ENCODE data around the gene RNF39. TPM values are rescaled to one million over a fixed set of nuclear protein-coding genes. Genes with fewer than 3 reads are reported as not detected.
"Not testable (repeated sequence)": the region's sequence is repeated elsewhere in the genome, so short reads cannot be mapped to it uniquely, and the experiment has no call there.

The RNF39 gene
- total and polyA plus RNA-seq, 2 experiments from 2014 or later: 0.50 to 0.94 TPM

- no peaks in the 10 kb centered on the region for H3K79me2 ChIP-seq (replicated peaks; ENCODE audit: insufficient read depth)
- H3K4me3 ChIP-seq: no peak overlapping the region
- H3K27me3 ChIP-seq (ENCODE audit: insufficient read depth): no peaks in the 10 kb centered on the region
- DNase-seq (ENCODE audit: low spot score) (peak; percentile 39), ATAC-seq (peak; percentile 45; the same call in 1 of the 3 replicates)
- H3K36me3 Mint-ChIP-seq (ENCODE audit: low read depth): no peaks in the 10 kb centered on the region
- no peaks in the 10 kb centered on the region for H3K4me1 Mint-ChIP-seq
- no peaks in the 10 kb centered on the region for H3K9me3 Mint-ChIP-seq
- H3K4me2 ChIP-seq: no peak overlapping the region
- H2AFZ ChIP-seq: no peak overlapping the region
- no peak overlapping the region for H3K4me3 Mint-ChIP-seq
- no peaks in the 10 kb centered on the region; the same call in 1 of the 2 replicates for H4K20me1 ChIP-seq (replicated peaks; ENCODE audit: insufficient read depth)
- TF ChIP-seq ZNF114 (CRISPR knock-in tag; IDR thresholded peaks at IDR 0.05) (no peak), ZNF331 (CRISPR knock-in tag; IDR thresholded peaks at IDR 0.05; ENCODE audit: low read depth) (no peak)
- TF ChIP-seq, protein P1, sequence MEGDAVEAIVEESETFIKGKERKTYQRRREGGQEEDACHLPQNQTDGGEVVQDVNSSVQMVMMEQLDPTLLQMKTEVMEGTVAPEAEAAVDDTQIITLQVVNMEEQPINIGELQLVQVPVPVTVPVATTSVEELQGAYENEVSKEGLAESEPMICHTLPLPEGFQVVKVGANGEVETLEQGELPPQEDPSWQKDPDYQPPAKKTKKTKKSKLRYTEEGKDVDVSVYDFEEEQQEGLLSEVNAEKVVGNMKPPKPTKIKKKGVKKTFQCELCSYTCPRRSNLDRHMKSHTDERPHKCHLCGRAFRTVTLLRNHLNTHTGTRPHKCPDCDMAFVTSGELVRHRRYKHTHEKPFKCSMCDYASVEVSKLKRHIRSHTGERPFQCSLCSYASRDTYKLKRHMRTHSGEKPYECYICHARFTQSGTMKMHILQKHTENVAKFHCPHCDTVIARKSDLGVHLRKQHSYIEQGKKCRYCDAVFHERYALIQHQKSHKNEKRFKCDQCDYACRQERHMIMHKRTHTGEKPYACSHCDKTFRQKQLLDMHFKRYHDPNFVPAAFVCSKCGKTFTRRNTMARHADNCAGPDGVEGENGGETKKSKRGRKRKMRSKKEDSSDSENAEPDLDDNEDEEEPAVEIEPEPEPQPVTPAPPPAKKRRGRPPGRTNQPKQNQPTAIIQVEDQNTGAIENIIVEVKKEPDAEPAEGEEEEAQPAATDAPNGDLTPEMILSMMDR (conservative IDR thresholded peaks at IDR 0.05; ENCODE audit: low read depth in 2 of 2): peak; percentile 60 to 63
- no peak overlapping the region for H3K27ac Mint-ChIP-seq
- H3K27ac ChIP-seq (ENCODE audit: low read depth): no peak overlapping the region
- H3K36me3 ChIP-seq (ENCODE audit: insufficient read depth): no peaks in the 10 kb centered on the region
- no peaks in the 10 kb centered on the region for H3K27me3 Mint-ChIP-seq (ENCODE audit: insufficient read depth, low read depth, poor library complexity)
- no peaks in the 10 kb centered on the region for H3F3A ChIP-seq (replicated peaks; ENCODE audit: low read depth)
- H3K4me1 ChIP-seq (ENCODE audit: insufficient read depth): no peaks in the 10 kb centered on the region
- H3K9me2 ChIP-seq (ENCODE audit: insufficient read depth): no peaks in the 10 kb centered on the region
Measured at GRCh38 chr6:30037182-30037788, 38.3 kb downstream of the RNF39 start.

GRCh38 chr6:30035784-30036183 is 39.8 kb downstream of the RNF39 start:
- no peak for ATAC-seq
- DNase-seq (ENCODE audit: low spot score): no peak

GRCh38 chr6:30033440-30033839 is 42.1 kb downstream of the RNF39 start:
- not testable (repeated sequence) for H3K79me2 ChIP-seq (replicated peaks; ENCODE audit: insufficient read depth); H3K36me3 Mint-ChIP-seq (ENCODE audit: low read depth); ATAC-seq

More at GRCh38 chr6:30035784-30036183, 39.8 kb downstream of the RNF39 start:
- H3K4me3 ChIP-seq: no peak overlapping the region
- H3K4me3 Mint-ChIP-seq: no peak overlapping the region
- H2AFZ ChIP-seq: no peak overlapping the region
- no peaks in the 10 kb centered on the region for H3K9me2 ChIP-seq (ENCODE audit: insufficient read depth)
- H3K27me3 Mint-ChIP-seq (ENCODE audit: insufficient read depth, low read depth, poor library complexity): no peaks in the 10 kb centered on the region
- no peaks in the 10 kb centered on the region for H3K36me3 Mint-ChIP-seq (ENCODE audit: low read depth)
- no peaks in the 10 kb centered on the region for H3K9me3 Mint-ChIP-seq
- H3K4me2 ChIP-seq: no peak overlapping the region
- no peaks in the 10 kb centered on the region for H3K4me1 ChIP-seq (ENCODE audit: insufficient read depth)
- H4K20me1 ChIP-seq (replicated peaks; ENCODE audit: insufficient read depth): no peaks in the 10 kb centered on the region; the same call in 1 of the 2 replicates
- H3K27ac Mint-ChIP-seq: no peak overlapping the region
- H3F3A ChIP-seq (replicated peaks; ENCODE audit: low read depth): no peaks in the 10 kb centered on the region
- H3K36me3 ChIP-seq (ENCODE audit: insufficient read depth): no peaks in the 10 kb centered on the region
- H3K27ac ChIP-seq (ENCODE audit: low read depth): no peak overlapping the region
- no peaks in the 10 kb centered on the region for H3K79me2 ChIP-seq (replicated peaks; ENCODE audit: insufficient read depth)
- no peaks in the 10 kb centered on the region for H3K4me1 Mint-ChIP-seq
- no peak for TF ChIP-seq POLR2AphosphoS5 (IDR thresholded peaks at IDR 0.05; ENCODE audit: low read depth)
- no peaks in the 10 kb centered on the region for H3K27me3 ChIP-seq (ENCODE audit: insufficient read depth)

More at GRCh38 chr6:30033440-30033839, 42.1 kb downstream of the RNF39 start:
- not testable (repeated sequence) for H3K4me1 Mint-ChIP-seq; H3K27me3 ChIP-seq (ENCODE audit: insufficient read depth); H3K27ac Mint-ChIP-seq; DNase-seq (ENCODE audit: low spot score); H3K4me2 ChIP-seq; H3K27me3 Mint-ChIP-seq (ENCODE audit: insufficient read depth, low read depth, poor library complexity); H2AFZ ChIP-seq; H3K9me3 Mint-ChIP-seq; H4K20me1 ChIP-seq (replicated peaks; ENCODE audit: insufficient read depth); H3K4me3 Mint-ChIP-seq; H3K27ac ChIP-seq (ENCODE audit: low read depth); H3K9me2 ChIP-seq (ENCODE audit: insufficient read depth); H3F3A ChIP-seq (replicated peaks; ENCODE audit: low read depth); H3K4me1 ChIP-seq (ENCODE audit: insufficient read depth); H3K4me3 ChIP-seq; H3K36me3 ChIP-seq (ENCODE audit: insufficient read depth)
